ES-I3 (cell line): ENCODE results near the gene CLMN.

Source experiments
- H3K36me3 ChIP-seq: 2 replicates; pipeline ENCODE4 v1.6.1; 2013; ENCODE audit warnings: mild to moderate bottlenecking, low read length, control low read depth, moderate library complexity; ENCODE audit not compliant: insufficient read depth
- H3K4me1 ChIP-seq: 2 replicates; pipeline ENCODE4 v1.6.1; 2013; ENCODE audit warnings: mild to moderate bottlenecking, control low read depth, low read length; ENCODE audit not compliant: insufficient read depth
- H3K9ac ChIP-seq: 2 replicates; pipeline ENCODE4 v1.6.1; 2013; ENCODE audit warnings: low read depth, mild to moderate bottlenecking, low read length, moderate library complexity
- H3K9me3 ChIP-seq: 2 replicates; pipeline ENCODE4 v1.6.1; 2013; ENCODE audit warnings: mild to moderate bottlenecking, low read length, moderate library complexity; ENCODE audit not compliant: control insufficient read depth, insufficient read depth

The CLMN gene

DNA sequence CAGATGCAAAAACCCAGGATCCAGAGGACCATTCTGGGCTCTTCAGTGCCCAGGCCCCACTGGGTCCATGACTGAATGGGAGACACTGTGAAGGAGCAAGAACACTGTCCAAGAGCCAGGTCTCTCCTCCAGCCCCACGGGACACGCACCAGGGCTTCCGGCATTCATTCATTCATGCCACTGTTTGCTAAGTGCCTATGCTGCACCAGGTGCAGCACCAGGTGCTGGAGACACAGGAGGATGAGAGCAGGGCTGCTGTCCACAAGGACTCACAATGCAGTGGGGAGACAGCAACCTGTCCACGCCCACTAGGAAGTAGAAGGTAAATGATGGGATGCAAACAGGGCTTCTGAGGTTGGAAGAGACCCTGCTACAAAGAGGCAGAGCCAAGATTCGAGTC, 20.4 kb downstream of the CLMN start:
- Histone ChIP-seq H3K4me1 (no peaks in the 10 kb centered on the region), H3K36me3 (no peaks in the 10 kb centered on the region), H3K9me3 (no peaks in the 10 kb centered on the region), H3K9ac (no peak overlapping the region)

GRCh38 chr14:95297832-95298231, 21.9 kb downstream of the CLMN start:
- Histone ChIP-seq H3K9me3 (no peaks in the 10 kb centered on the region), H3K9ac (no peak overlapping the region), H3K4me1 (no peaks in the 10 kb centered on the region), H3K36me3 (no peaks in the 10 kb centered on the region)

- no peak overlapping the region for H3K9ac ChIP-seq
- no peaks in the 10 kb centered on the region for H3K9me3 ChIP-seq
- H3K36me3 ChIP-seq = no peaks in the 10 kb centered on the region
- H3K4me1 ChIP-seq = no peaks in the 10 kb centered on the region
Observed at GRCh38 chr14:95296966-95297365, 22.7 kb downstream of the CLMN start.

GRCh38 chr14:95295600-95296376, 23.9 kb downstream of the CLMN start:
- no peak overlapping the region for H3K9ac ChIP-seq
- peaks cover 7% of the 10 kb centered on the region; the same call in 1 of the 2 replicates for H3K4me1 ChIP-seq
- no peaks in the 10 kb centered on the region for H3K9me3 ChIP-seq
- no peaks in the 10 kb centered on the region for H3K36me3 ChIP-seq

DNA sequence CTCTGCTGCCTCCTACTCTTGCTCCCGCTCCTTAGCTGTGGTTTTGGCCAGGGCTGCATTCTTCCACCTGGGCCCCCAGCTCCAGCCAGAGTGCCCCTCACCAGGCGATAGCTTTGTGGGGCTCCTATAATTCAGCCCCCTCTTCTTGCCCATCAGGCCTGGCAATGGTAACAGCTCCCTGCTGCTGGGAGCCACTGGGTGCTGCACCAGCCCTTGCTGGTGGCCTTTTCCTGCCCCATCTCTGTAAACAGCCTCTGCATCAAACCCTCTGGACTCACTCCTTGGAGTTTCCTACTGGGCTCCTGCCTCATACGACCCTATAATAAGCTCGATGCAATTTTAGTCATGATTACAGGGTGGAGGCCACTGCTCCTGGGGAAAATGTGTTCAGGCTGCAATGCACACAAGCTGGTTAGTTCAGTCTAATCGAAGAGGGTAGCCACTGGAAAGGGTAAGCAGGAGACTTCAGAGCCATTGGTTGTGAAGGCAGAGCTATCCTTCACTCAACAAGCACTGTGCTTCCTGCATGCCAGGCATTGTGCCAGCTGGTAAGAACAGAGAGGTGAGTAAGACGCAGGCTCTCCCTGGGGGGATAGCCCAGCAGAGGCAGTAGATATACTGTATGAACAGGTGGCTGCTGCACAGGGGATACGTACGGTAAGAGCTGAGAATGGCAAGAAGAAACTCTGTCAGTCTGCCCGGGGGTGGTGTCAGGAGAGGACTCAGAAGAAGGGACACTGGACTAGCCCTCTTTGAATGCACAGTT, 24.7 kb downstream of the CLMN start:
- Histone ChIP-seq H3K9me3 (no peaks in the 10 kb centered on the region), H3K4me1 (peaks cover 10% of the 10 kb centered on the region; the same call in 1 of the 2 replicates), H3K9ac (no peak overlapping the region), H3K36me3 (no peaks in the 10 kb centered on the region)

- Histone ChIP-seq H3K4me1 (peaks cover 10% of the 10 kb centered on the region; the same call in 1 of the 2 replicates), H3K9me3 (no peaks in the 10 kb centered on the region), H3K36me3 (no peaks in the 10 kb centered on the region), H3K9ac (no peak overlapping the region)
Observed at GRCh38 chr14:95294320-95294719, 25.4 kb downstream of the CLMN start.

DNA sequence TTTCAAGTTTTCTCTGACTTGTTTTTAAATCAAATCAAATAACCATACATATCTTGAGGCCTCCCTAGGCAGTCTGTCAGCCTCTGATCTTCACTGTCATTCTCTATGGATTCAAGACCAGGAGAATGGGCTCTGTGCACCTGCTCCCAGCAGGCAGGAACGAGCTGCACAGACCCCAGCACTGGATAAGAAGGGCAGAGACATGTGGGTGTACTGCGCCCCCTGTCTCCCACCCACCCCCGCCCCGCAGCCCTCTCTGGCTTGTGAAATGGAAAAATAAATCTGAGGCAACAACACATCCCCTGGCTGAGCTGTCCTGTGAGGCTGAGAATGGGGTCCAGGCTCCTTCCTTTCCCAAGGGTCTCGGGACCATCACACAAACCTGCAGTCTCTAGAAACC, 26.3 kb downstream of the CLMN start:
- no peaks in the 10 kb centered on the region for H3K9me3 ChIP-seq
- H3K9ac ChIP-seq = no peak overlapping the region
- peaks cover 10% of the 10 kb centered on the region; the same call in 1 of the 2 replicates for H3K4me1 ChIP-seq
- no peaks in the 10 kb centered on the region for H3K36me3 ChIP-seq

DNA sequence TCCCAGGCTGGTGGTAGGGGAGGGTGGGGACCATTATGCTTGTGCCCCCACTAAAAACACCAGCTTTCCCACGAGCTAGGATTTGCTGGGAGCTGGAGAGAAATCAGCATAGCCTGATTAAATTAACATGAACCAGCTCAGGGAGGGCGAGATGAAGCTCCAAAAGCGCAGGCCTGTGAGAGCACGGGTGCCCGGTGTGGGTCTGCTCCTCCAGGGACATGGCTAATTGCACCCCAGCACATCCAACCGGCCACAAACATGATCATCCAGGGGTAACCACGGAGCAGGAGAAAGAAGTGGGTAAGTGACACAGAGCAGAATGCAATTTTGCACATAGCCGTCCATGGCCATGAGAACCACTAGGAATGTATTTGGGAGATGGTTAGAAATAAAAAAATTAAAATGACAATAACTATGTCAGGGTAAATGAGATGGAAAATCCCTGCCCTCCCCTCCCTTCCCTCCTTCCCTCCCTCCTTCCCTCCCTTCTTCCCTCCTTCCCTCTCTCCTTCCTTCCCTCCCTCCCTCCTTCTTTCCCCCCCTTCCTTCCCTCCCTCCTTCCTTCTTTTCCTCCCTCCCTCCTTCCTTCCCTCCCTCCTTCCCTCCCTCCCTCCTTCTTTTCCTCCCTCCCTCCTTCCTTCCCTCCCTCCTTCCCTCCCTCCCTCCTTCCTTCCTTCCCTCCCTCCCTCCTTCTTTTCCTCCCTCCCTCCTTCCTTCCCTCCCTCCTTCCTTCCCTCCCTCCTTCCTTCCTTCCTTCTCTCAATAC, 26.9 kb downstream of the CLMN start:
- no peaks in the 10 kb centered on the region for H3K36me3 ChIP-seq
- H3K4me1 ChIP-seq = peaks cover 10% of the 10 kb centered on the region; the same call in 1 of the 2 replicates
- H3K9me3 ChIP-seq = no peaks in the 10 kb centered on the region
- H3K9ac ChIP-seq = no peak overlapping the region

- H3K9me3 ChIP-seq = no peaks in the 10 kb centered on the region
- peaks cover 10% of the 10 kb centered on the region; the same call in 1 of the 2 replicates for H3K4me1 ChIP-seq
- H3K36me3 ChIP-seq = no peaks in the 10 kb centered on the region
- no peak overlapping the region for H3K9ac ChIP-seq
Observed at GRCh38 chr14:95291859-95292542, 27.7 kb downstream of the CLMN start.

DNA sequence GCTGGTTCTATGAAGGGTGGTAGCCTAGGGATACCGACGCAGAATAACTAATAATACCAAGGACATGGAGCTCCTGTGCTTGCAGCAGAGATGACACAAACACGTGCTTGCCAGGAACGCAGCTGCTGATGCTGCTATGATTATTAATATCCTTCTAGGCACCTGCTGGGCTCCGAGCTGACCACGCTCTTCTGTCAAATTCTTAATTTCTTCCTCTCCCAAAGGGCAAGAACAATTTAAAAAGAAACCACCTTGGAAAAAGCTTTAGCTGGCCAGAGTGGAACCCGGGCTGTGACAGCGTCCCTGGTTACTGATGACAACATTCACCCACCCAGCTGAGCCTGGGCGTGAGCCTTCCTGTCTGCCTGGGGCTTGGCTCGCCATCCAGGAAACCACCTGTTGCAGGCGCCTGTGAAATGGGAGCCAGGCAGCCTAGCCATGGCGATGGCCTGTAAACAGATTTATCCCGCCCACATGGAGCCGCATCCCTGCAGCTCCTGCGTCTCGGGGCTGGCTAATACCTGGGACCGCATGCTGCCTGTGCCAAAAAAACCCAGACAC, 28.8 kb downstream of the CLMN start:
- H3K9ac ChIP-seq = no peak overlapping the region
- H3K9me3 ChIP-seq = no peaks in the 10 kb centered on the region
- no peaks in the 10 kb centered on the region for H3K36me3 ChIP-seq
- peaks cover 10% of the 10 kb centered on the region; the same call in 1 of the 2 replicates for H3K4me1 ChIP-seq

DNA sequence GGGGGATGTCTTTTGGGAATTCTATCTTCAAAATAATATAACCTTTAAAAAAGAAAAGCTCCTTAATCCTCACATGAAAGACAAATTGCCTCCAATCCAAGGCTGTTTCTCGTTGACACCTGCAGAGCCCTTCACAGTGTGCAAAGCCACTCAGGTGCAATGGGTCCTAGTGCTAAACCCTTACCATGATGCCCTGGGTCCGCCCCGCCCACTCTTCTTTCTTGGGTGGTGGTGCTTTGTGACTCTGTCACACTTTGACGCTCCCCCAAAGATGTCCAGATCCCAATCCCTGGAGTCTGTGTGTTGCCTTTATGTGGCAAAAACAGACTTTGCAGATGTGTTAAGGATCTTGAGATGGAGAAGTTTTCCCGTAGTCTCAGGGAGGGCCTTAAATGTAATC, 29.7 kb downstream of the CLMN start:
- H3K9me3 ChIP-seq = no peaks in the 10 kb centered on the region
- H3K4me1 ChIP-seq = peaks cover 10% of the 10 kb centered on the region; the same call in 1 of the 2 replicates
- H3K36me3 ChIP-seq = no peaks in the 10 kb centered on the region
- H3K9ac ChIP-seq = no peak overlapping the region

GRCh38 chr14:95289323-95290010, 30.2 kb downstream of the CLMN start:
- Histone ChIP-seq H3K36me3 (no peaks in the 10 kb centered on the region), H3K9ac (no peak overlapping the region), H3K9me3 (no peaks in the 10 kb centered on the region), H3K4me1 (peaks cover 10% of the 10 kb centered on the region; the same call in 1 of the 2 replicates)

DNA sequence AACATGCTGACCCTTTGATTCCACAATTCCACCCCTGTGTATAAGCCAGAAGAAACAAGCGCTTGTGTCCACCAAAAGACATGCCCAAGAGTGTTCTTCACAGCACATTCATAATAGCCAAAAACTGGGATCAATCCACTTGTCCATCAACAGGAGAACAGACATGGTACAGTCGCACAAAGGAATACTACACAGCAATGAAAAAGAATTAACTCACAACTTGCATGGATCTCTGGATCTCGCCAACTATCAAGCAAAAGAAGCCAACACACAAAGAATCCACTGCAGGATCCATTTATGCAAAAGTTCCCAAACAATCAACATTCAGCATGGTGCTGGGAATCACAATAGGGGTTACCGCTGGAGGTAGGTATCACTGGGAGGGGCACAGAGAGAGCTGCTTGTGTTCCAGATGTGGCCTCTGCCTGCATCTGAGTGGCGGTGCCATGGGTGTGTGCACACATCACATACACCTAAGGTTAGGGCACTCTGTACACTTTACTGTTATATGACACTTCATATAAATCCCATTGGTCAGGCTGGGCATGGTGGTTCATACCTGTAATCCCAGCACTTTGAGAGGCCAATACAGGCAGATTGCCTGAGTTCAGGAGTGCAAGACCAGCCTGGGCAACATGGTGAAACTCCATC, 30.9 kb downstream of the CLMN start:
- Histone ChIP-seq H3K36me3 (no peaks in the 10 kb centered on the region), H3K9ac (no peak overlapping the region), H3K4me1 (peaks cover 10% of the 10 kb centered on the region; the same call in 1 of the 2 replicates), H3K9me3 (no peaks in the 10 kb centered on the region)
